Measurements from ENCODE around the gene LCE1C.

The LCE1C gene

GRCh38 chr1:152759453-152760173 is 46.8 kb downstream of the LCE1C start:
- DNase-seq, result no peak

DNA sequence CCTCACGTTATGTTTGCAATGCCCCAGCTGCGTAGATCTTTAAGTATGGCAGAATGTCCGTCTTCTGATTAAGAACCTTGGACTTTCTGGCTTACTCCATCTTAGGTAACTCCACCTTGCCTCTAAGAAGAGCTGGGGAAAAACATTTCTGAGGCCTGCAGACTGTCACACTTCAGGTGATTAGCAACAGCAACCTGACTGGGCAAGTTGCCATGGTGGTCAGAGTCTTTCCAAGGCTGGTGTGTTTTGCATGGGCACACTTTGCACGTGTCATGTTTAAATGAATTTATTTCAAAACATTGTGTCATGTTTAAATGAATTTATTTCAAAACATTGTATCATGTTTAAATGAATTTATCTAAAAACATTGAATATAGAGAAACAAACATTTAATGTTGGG is 47.8 kb downstream of the LCE1C start:
- DNase-seq, result no peak

DNA sequence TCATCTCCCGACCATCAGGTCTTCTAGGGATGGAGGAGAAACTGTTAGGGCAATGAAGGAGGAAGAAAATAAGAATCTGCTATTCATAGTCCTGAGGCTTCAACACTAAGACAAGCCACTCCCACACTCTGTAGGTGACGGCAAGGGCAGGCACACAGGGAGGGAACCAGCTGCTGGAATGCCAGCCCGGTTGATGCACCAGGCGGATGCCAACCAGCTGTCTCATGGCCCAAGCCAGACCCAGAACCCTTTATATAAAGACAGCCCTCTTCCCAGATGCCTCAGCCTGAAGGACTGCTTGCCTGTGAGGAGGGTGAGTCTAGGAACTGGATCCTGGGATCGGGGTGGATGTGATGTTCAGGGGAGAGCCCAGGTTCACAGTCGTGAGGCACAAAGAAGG is 48.7 kb downstream of the LCE1C start, which contains the start of gene KPRP:
Gene KPRP (plus strand): TSS at position 279 of the 400 bp plus-strand sequence. CDS start 1,564 bp downstream, outside the sequence.
- DNase-seq, result no peak

- DNase-seq, result no peak
Measured at GRCh38 chr1:152756872-152757271, 49.6 kb downstream of the LCE1C start.
